HEK293 (cell line): ENCODE results near the gene NFKBIE.

Experiments
- ZBTB17 ChIP-seq: fragments of 450-650 bp; formaldehyde crosslinking; IDR thresholded peaks from 2 replicates; pipeline ENCODE4 v1.5.1; 2016; ENCODE audit warnings: missing biosample characterization, missing genetic modification characterization
- ZFHX2 ChIP-seq: fragments of 450-650 bp; formaldehyde crosslinking; conservative IDR thresholded peaks from 2 replicates; pipeline ENCODE4 v1.5.1; 2016; ENCODE audit warnings: missing biosample characterization, missing genetic modification characterization
- ZNF843 ChIP-seq: fragments of 450-650 bp; formaldehyde crosslinking; IDR thresholded peaks from 2 replicates; pipeline ENCODE4 v1.5.1; 2016; ENCODE audit warnings: missing biosample characterization, missing genetic modification characterization
- TF ChIP-seq, protein P1 (sequence below): fragments of 450-650 bp; formaldehyde crosslinking; IDR thresholded peaks from 2 replicates; pipeline ENCODE4 v1.5.1; 2016; ENCODE audit warnings: missing biosample characterization, missing genetic modification characterization
- TF ChIP-seq, protein P2 (sequence below): fragments of 450-650 bp; formaldehyde crosslinking; IDR thresholded peaks from 2 replicates; pipeline ENCODE4 v1.5.1; 2016; ENCODE audit warnings: missing biosample characterization, missing genetic modification characterization, low read depth
- TF ChIP-seq, protein P3 (sequence below): fragments of 450-650 bp; formaldehyde crosslinking; IDR thresholded peaks from 2 replicates; pipeline ENCODE4 v1.5.1; 2016; ENCODE audit warnings: missing biosample characterization, missing genetic modification characterization

DNA sequence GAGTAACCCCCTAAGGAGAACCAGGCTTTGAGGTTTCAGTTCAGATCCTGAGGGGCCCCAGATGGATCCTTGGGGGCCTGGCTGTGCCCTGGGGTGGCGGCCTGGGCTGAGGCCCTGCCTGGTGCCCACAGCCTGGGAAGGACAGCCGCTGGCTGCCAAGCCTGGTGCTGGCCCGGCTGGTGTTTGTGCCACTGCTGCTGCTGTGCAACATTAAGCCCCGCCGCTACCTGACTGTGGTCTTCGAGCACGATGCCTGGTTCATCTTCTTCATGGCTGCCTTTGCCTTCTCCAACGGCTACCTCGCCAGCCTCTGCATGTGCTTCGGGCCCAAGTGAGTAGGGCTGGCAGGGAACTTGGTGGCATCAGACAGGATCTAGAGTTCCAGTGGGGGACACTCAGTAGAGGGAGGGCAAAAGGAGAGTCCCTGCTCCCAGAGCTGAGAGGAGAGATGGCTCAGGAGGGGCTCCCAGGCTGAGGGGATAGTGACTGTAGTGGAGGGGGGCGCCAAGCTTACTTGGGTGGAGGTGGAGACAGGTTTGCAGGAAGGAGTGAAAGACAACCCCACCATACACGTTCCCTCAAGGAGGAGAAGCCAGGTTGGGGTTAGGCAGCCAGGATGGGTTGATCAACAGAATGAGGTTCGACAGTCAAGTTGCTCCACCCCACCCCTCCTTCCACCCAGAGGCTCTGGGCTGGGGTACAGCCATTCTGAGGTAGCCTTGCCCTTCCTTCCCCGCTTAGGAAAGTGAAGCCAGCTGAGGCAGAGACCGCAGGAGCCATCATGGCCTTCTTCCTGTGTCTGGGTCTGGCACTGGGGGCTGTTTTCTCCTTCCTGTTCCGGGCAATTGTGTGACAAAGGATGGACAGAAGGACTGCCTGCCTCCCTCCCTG is 32.4 kb downstream of the NFKBIE start:
- TF ChIP-seq, protein P1, sequence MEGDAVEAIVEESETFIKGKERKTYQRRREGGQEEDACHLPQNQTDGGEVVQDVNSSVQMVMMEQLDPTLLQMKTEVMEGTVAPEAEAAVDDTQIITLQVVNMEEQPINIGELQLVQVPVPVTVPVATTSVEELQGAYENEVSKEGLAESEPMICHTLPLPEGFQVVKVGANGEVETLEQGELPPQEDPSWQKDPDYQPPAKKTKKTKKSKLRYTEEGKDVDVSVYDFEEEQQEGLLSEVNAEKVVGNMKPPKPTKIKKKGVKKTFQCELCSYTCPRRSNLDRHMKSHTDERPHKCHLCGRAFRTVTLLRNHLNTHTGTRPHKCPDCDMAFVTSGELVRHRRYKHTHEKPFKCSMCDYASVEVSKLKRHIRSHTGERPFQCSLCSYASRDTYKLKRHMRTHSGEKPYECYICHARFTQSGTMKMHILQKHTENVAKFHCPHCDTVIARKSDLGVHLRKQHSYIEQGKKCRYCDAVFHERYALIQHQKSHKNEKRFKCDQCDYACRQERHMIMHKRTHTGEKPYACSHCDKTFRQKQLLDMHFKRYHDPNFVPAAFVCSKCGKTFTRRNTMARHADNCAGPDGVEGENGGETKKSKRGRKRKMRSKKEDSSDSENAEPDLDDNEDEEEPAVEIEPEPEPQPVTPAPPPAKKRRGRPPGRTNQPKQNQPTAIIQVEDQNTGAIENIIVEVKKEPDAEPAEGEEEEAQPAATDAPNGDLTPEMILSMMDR (tag by site-specific recombination) = no peak
- TF ChIP-seq, protein P2, sequence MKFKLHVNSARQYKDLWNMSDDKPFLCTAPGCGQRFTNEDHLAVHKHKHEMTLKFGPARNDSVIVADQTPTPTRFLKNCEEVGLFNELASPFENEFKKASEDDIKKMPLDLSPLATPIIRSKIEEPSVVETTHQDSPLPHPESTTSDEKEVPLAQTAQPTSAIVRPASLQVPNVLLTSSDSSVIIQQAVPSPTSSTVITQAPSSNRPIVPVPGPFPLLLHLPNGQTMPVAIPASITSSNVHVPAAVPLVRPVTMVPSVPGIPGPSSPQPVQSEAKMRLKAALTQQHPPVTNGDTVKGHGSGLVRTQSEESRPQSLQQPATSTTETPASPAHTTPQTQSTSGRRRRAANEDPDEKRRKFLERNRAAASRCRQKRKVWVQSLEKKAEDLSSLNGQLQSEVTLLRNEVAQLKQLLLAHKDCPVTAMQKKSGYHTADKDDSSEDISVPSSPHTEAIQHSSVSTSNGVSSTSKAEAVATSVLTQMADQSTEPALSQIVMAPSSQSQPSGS (tag by site-specific recombination) = no peak
- TF ChIP-seq, protein P3, sequence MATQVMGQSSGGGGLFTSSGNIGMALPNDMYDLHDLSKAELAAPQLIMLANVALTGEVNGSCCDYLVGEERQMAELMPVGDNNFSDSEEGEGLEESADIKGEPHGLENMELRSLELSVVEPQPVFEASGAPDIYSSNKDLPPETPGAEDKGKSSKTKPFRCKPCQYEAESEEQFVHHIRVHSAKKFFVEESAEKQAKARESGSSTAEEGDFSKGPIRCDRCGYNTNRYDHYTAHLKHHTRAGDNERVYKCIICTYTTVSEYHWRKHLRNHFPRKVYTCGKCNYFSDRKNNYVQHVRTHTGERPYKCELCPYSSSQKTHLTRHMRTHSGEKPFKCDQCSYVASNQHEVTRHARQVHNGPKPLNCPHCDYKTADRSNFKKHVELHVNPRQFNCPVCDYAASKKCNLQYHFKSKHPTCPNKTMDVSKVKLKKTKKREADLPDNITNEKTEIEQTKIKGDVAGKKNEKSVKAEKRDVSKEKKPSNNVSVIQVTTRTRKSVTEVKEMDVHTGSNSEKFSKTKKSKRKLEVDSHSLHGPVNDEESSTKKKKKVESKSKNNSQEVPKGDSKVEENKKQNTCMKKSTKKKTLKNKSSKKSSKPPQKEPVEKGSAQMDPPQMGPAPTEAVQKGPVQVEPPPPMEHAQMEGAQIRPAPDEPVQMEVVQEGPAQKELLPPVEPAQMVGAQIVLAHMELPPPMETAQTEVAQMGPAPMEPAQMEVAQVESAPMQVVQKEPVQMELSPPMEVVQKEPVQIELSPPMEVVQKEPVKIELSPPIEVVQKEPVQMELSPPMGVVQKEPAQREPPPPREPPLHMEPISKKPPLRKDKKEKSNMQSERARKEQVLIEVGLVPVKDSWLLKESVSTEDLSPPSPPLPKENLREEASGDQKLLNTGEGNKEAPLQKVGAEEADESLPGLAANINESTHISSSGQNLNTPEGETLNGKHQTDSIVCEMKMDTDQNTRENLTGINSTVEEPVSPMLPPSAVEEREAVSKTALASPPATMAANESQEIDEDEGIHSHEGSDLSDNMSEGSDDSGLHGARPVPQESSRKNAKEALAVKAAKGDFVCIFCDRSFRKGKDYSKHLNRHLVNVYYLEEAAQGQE (tag by site-specific recombination) = no peak
- TF ChIP-seq ZNF843 (tag by site-specific recombination) (no peak), ZFHX2 (tag by site-specific recombination) (no peak), ZBTB17 (tag by site-specific recombination) (no peak)
